CD4-positive, CD25-positive, alpha-beta regulatory T cell (primary cell): ENCODE data around the gene PPM1H. TPM values are rescaled to one million over a fixed set of nuclear protein-coding genes. Genes with fewer than 3 reads are reported as not detected.

ENCODE experiments used
- ATAC-seq, 2 donors: fragments of 150-1000 bp; cut with Tn5 transposase; one replicate each; pipeline ENCODE4 v1.10.0; 2021; ENCODE audit warnings: low read depth in 2 of 2, moderate number of reproducible peaks in 2 of 2, moderate library complexity in 1 of 2
- DNase-seq, 3 donors: peaks; one replicate each; pipeline versions ENCODE4 v3.0.0 to v3.0.0-alpha.2; 2012 to 2022; ENCODE audit warnings: mixed read lengths in 1 of 3
- H3K27ac ChIP-seq: one replicate; pipeline ENCODE4 v1.7.0; 2013; ENCODE audit warnings: mild to moderate bottlenecking, low read length; ENCODE audit not compliant: insufficient read depth, poor library complexity, severe bottlenecking
- H3K27me3 ChIP-seq: one replicate; pipeline ENCODE4 v1.7.0; 2013; ENCODE audit warnings: low read length; ENCODE audit not compliant: control insufficient read depth, insufficient read depth
- H3K36me3 ChIP-seq: one replicate; pipeline ENCODE4 v1.7.0; 2013; ENCODE audit warnings: mild to moderate bottlenecking, low read length, moderate library complexity; ENCODE audit not compliant: control insufficient read depth, insufficient read depth
- H3K4me1 ChIP-seq: 2 replicates; pipeline ENCODE4 v1.7.0; 2013; ENCODE audit warnings: mild to moderate bottlenecking, low read length; ENCODE audit not compliant: insufficient read depth, control insufficient read depth, poor library complexity, severe bottlenecking
- H3K4me3 ChIP-seq: one replicate; pipeline ENCODE4 v1.7.0; 2013; ENCODE audit warnings: low read depth, mild to moderate bottlenecking, low read length, moderate library complexity
- H3K9me3 ChIP-seq, 2 experiments: 1 replicate in 1 of 2; 2 replicates in 1 of 2; pipeline ENCODE4 v1.7.0; 2013; ENCODE audit warnings: low read length in 2 of 2, mild to moderate bottlenecking in 1 of 2, moderate library complexity in 1 of 2; ENCODE audit not compliant: control insufficient read depth in 2 of 2
- H3K27ac Mint-ChIP-seq, 3 donors: one replicate each; pipeline ENCODE4 v1.8.0; 2020 to 2022; ENCODE audit warnings: mild to moderate bottlenecking in 3 of 3, mixed read lengths in 3 of 3, moderate library complexity in 2 of 3
- H3K27me3 Mint-ChIP-seq: one replicate; pipeline ENCODE4 v1.8.0; 2022; ENCODE audit warnings: mild to moderate bottlenecking, mixed read lengths
- H3K36me3 Mint-ChIP-seq: one replicate; pipeline ENCODE4 v1.8.0; 2020; ENCODE audit warnings: mixed read lengths
- H3K4me1 Mint-ChIP-seq, 4 donors: one replicate each; pipeline ENCODE4 v1.8.0; 2020 to 2022; ENCODE audit warnings: mixed read lengths in 4 of 4, mild to moderate bottlenecking in 1 of 4
- H3K4me3 Mint-ChIP-seq, 4 donors: one replicate each; pipeline ENCODE4 v1.8.0; 2020 to 2022; ENCODE audit warnings: mild to moderate bottlenecking in 4 of 4, mixed read lengths in 4 of 4, moderate library complexity in 3 of 4
- H3K9me3 Mint-ChIP-seq, 7 donors: one replicate each; pipeline ENCODE4 v1.8.0; 2020 to 2022; ENCODE audit warnings: mixed read lengths in 7 of 7, mild to moderate bottlenecking in 3 of 7, moderate library complexity in 2 of 7
- polyA plus RNA-seq, 4 donors: library from polyadenylated mRNA; unstranded; fragments of 300-500 nt; fragmentation: Illumina TruSeq; gene quantifications; one replicate each; pipeline ENCODE4 v1.2.3, GENCODE V29; 2021
- total RNA-seq: library from RNA; stranded (reverse); gene quantifications from one replicate; pipeline ENCODE4 v1.2.3, GENCODE V29; 2022

The PPM1H gene
- total and polyA plus RNA-seq, 5 donors from 2014 or later = 0.03 to 0.99 TPM; not detected in 3

DNA sequence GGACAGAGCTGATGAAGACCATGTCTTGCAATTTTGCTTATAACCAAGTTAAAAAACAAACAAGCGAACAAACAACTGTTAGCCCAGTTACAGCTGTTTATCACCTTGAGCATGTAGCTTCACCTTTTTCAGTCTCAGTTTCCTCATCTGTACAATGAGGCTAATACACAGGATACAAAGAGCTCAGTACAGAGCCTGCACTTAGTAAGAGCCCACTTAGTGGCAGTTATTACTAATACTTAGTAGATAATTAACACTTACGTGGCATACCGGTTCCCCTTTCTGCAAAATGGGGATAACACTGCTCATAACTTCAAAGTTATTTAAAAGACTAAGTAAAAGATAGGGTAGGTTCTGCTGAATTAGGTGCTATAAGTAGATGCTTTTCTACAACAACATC, 240.3 kb downstream of the PPM1H start:
- H3K36me3 ChIP-seq = no peaks in the 10 kb centered on the region
- H3K4me3 Mint-ChIP-seq = no peak overlapping the region

GRCh38 chr12:62694116-62694515, 240.8 kb downstream of the PPM1H start:
- H3K36me3 ChIP-seq = no peaks in the 10 kb centered on the region
- Mint-ChIP-seq H3K36me3 (no peaks in the 10 kb centered on the region), H3K27ac (no peak overlapping the region), H3K27me3 (peaks cover 16% of the 10 kb centered on the region), H3K9me3 (no peaks in the 10 kb centered on the region), H3K4me3 (no peak overlapping the region), H3K4me1 (no peaks in the 10 kb centered on the region)
- H3K27ac ChIP-seq = no peak overlapping the region
- H3K4me3 ChIP-seq = no peak overlapping the region
- no peaks in the 10 kb centered on the region for H3K4me1 ChIP-seq
- H3K27me3 ChIP-seq = no peaks in the 10 kb centered on the region
- no peak for ATAC-seq
- H3K9me3 ChIP-seq = no peaks in the 10 kb centered on the region
- DNase-seq = no peak

More for the DNA sequence above, 240.3 kb downstream of the PPM1H start:
- H3K9me3 Mint-ChIP-seq = no peaks in the 10 kb centered on the region
- no peak overlapping the region for H3K27ac Mint-ChIP-seq
- ATAC-seq (no peak), DNase-seq (no peak)
- Histone ChIP-seq H3K4me3 (no peak overlapping the region), H3K9me3 (no peaks in the 10 kb centered on the region), H3K27ac (no peak overlapping the region), H3K27me3 (no peaks in the 10 kb centered on the region), H3K4me1 (no peaks in the 10 kb centered on the region)
- H3K36me3 Mint-ChIP-seq = no peaks in the 10 kb centered on the region
- no peaks in the 10 kb centered on the region for H3K4me1 Mint-ChIP-seq
- H3K27me3 Mint-ChIP-seq = peaks cover 13% of the 10 kb centered on the region

- no peaks in the 10 kb centered on the region for H3K4me1 Mint-ChIP-seq
- Histone ChIP-seq H3K4me3 (no peak overlapping the region), H3K27me3 (no peaks in the 10 kb centered on the region), H3K4me1 (no peaks in the 10 kb centered on the region), H3K9me3 (no peaks in the 10 kb centered on the region), H3K27ac (no peak overlapping the region), H3K36me3 (no peaks in the 10 kb centered on the region)
- ATAC-seq (no peak), DNase-seq (no peak)
- H3K27ac Mint-ChIP-seq = no peak overlapping the region
- no peaks in the 10 kb centered on the region for H3K36me3 Mint-ChIP-seq
- peaks cover 20% of the 10 kb centered on the region for H3K27me3 Mint-ChIP-seq
- no peak overlapping the region for H3K4me3 Mint-ChIP-seq
- H3K9me3 Mint-ChIP-seq = no peaks in the 10 kb centered on the region
These were observed 241.4 kb downstream of the PPM1H start for GRCh38 chr12:62693376-62694050.

- H3K9me3 Mint-ChIP-seq = no peaks in the 10 kb centered on the region
- no peaks in the 10 kb centered on the region for H3K36me3 ChIP-seq
- H3K4me3 Mint-ChIP-seq = no peak overlapping the region
- H3K4me1 ChIP-seq = no peaks in the 10 kb centered on the region
- H3K27me3 ChIP-seq = no peaks in the 10 kb centered on the region
- no peak for DNase-seq
- peaks cover 25% of the 10 kb centered on the region for H3K27me3 Mint-ChIP-seq
- no peak overlapping the region for H3K27ac Mint-ChIP-seq
- no peaks in the 10 kb centered on the region for H3K36me3 Mint-ChIP-seq
- H3K9me3 ChIP-seq = no peaks in the 10 kb centered on the region
- H3K27ac ChIP-seq = no peak overlapping the region
- no peak for ATAC-seq
- no peak overlapping the region for H3K4me3 ChIP-seq
- no peaks in the 10 kb centered on the region for H3K4me1 Mint-ChIP-seq
These were observed 242.1 kb downstream of the PPM1H start for GRCh38 chr12:62692884-62693283.

DNA sequence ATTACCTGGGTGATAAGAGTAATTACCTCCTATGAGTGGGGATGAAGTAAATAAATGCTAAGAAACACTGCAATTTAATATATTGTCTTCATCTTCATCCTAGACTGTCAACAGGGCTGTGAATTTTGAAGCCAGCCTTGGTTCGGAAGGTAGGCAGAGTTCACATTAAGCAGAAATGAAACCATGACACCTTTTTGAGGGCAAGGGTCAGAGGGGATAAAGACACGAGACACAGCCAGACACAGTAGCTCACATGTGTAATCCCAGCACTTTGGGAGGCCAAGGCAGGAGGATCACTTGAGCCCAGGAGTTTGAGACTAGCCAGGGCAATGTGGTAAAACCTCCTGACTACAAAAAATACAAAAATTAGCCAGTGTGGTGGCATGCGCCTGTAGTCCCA, 243.6 kb downstream of the PPM1H start:
- ATAC-seq (no peak), DNase-seq (no peak)
- no peaks in the 10 kb centered on the region for H3K4me1 ChIP-seq
- H3K36me3 ChIP-seq = no peaks in the 10 kb centered on the region
- Mint-ChIP-seq H3K27ac (no peak overlapping the region), H3K4me1 (no peaks in the 10 kb centered on the region), H3K4me3 (no peak overlapping the region), H3K27me3 (peaks cover 31% of the 10 kb centered on the region), H3K36me3 (no peaks in the 10 kb centered on the region), H3K9me3 (no peaks in the 10 kb centered on the region)
- H3K27me3 ChIP-seq = no peaks in the 10 kb centered on the region
- H3K9me3 ChIP-seq = no peaks in the 10 kb centered on the region
- no peak overlapping the region for H3K4me3 ChIP-seq
- no peak overlapping the region for H3K27ac ChIP-seq

DNA sequence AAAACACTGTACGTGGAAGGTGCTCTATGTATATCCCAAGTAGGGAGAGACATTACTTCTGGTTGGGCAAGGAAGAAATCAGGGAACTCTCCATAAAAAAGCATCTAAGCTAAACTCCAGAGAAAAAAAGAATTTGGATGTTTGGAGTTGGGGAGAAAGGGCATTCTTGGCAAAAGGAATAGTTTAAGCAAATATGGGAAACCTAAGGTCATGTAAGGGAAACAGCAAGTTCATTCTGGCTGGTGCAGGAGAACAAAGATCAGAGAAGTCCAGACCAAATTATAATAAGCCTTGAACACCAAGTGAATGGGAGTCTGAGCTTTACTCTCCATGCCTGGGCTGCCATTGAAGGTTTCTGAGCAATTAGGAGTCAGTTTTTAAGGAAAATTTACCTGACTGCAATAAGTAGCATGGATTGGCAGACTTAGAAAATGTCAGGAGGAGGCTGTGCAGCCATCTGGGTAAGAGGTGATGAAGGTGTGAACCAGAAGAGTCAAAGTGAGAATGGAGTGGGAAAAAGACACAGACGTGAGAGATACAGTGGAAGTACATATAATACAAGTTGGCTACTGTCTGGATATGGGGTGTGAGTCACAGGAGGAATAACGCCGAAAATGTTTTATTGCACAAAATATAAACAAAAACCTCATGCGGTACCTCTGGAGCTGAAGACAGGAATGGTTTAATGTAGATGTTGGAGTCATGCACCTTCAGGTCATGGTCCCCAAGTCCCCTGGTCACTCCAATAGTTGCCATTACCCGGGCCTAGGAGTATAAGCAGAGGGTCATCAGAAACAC, 245.7 kb downstream of the PPM1H start:
- DNase-seq (no peak), ATAC-seq (no peak)
- no peak overlapping the region for H3K27ac Mint-ChIP-seq
- H3K9me3 Mint-ChIP-seq = peaks cover 0 to 3% (median 0%) of the 10 kb centered on the region in 7 donors
- H3K36me3 ChIP-seq = no peaks in the 10 kb centered on the region
- no peaks in the 10 kb centered on the region for H3K4me1 ChIP-seq
- no peak overlapping the region for H3K27ac ChIP-seq
- no peaks in the 10 kb centered on the region for H3K27me3 ChIP-seq
- H3K4me1 Mint-ChIP-seq = no peaks in the 10 kb centered on the region
- H3K27me3 Mint-ChIP-seq = peaks cover 29% of the 10 kb centered on the region
- H3K9me3 ChIP-seq = no peaks in the 10 kb centered on the region
- H3K4me3 Mint-ChIP-seq = no peak overlapping the region
- H3K36me3 Mint-ChIP-seq = no peaks in the 10 kb centered on the region
- no peak overlapping the region for H3K4me3 ChIP-seq

- Histone ChIP-seq H3K36me3 (no peaks in the 10 kb centered on the region), H3K4me1 (no peaks in the 10 kb centered on the region), H3K27me3 (no peaks in the 10 kb centered on the region), H3K4me3 (no peak overlapping the region), H3K27ac (no peak overlapping the region), H3K9me3 (no peaks in the 10 kb centered on the region)
- Mint-ChIP-seq H3K36me3 (no peaks in the 10 kb centered on the region), H3K4me1 (no peaks in the 10 kb centered on the region), H3K27ac (no peak overlapping the region), H3K4me3 (no peak overlapping the region), H3K9me3 (peaks cover 0 to 3% (median 0%) of the 10 kb centered on the region in 7 donors), H3K27me3 (peaks cover 31% of the 10 kb centered on the region)
- DNase-seq (no peak), ATAC-seq (no peak)
These were observed 248.0 kb downstream of the PPM1H start for GRCh38 chr12:62686938-62687337.
